Measurements from ENCODE around the gene PRRX2.

DNA sequence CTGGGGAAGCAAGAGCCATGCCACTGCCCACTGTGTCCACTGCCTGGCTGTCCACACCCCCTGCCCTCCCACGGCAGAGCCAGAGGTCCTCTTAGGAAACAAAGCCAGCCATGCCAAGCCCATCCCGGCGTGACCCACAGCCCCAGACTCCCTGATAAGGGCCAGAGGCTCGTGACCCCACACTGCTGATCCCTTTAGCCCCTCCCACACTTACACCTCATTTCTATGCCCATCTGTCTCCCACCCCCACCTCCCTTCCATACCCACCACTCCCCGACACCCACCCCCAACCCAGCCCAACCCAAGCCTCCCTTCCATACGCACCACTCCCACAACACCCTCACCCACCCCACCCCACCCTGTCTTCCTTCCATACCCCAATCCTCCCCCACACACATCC lies 70.1 kb downstream of the PRRX2 start:
- no peak for TF ChIP-seq EZH2phosphoT487 (IDR thresholded peaks at IDR 0.05; ENCODE audit: insufficient read depth, low read depth)
- TF ChIP-seq EZH2 (IDR thresholded peaks at IDR 0.05; ENCODE audit: insufficient read depth, poor library complexity, severe bottlenecking): no peak
